GM23248 (cell line): ENCODE results near the gene DGKG.

Experiments used
- EZH2 ChIP-seq: fragments of 200-600 bp; sonication (generic); IDR thresholded peaks from 2 replicates; pipeline ENCODE4 v1.6.1; 2018; ENCODE audit warnings: antibody characterized with exemption, mild to moderate bottlenecking; ENCODE audit not compliant: insufficient read depth, poor library complexity, severe bottlenecking
- EZH2phosphoT487 ChIP-seq: fragments of 200-600 bp; sonication (generic); IDR thresholded peaks from 2 replicates; pipeline ENCODE4 v1.6.1; 2018; ENCODE audit warnings: antibody characterized with exemption, moderate library complexity, mild to moderate bottlenecking, low read depth; ENCODE audit not compliant: insufficient read depth

DNA sequence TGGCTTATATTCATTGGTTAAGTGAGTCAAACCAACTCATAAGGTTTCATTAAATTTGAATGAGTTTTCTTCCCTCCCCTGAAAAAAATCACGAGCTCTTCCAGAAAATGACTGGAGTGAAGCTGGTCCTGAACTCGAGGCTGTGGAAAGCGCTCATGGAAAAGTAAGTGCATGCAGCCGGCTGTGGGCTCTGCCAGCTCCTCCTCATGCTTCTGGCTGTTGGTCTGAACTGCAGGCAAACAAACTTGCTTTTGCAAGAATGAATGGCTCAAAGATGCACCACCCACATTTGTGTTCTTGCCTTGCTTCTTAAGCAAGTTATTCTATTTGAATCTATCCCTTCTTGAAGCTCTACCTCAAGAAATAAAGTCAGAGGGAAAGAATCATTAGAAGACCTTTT is 259.3 kb downstream of the DGKG start:
- TF ChIP-seq EZH2 (no peak), EZH2phosphoT487 (no peak)
